ENCODE results near the gene IL36G.

DNA sequence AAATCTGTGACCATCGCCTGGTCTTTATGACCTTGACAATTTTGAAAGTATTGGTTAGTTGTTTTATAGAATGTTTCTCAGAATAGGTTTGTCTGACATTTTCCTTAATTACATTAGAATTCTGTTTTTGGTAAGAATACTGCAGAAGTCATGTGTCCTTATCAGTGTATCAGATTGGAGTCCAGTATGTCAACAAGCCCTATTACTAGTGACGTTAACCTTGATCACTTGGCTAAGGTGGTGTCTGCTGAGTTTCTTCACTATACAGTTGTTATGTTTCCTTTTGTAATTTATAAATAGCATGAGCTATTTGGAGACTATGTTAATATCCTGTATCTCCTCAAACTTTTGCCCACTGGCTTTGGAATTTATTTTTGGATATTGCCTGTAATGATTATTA, 10.8 kb upstream of the IL36G start:
- no peak for TF ChIP-seq TAF1 (IDR thresholded peaks at IDR 0.05; ENCODE audit: low read depth, low read length)
- TF ChIP-seq POLR2AphosphoS5 (IDR thresholded peaks at IDR 0.05; ENCODE audit: low read depth, low read length), result no peak
- no peak for TF ChIP-seq POLR2A (IDR thresholded peaks at IDR 0.05; ENCODE audit: low read depth, low read length)
- no peak for TF ChIP-seq SPI1 (IDR thresholded peaks at IDR 0.05; ENCODE audit: low read depth, low read length)
- TF ChIP-seq PAX5 (IDR thresholded peaks at IDR 0.05; ENCODE audit: insufficient read depth, low read length, severe bottlenecking), result no peak
- no peak for TF ChIP-seq POU2F2 (IDR thresholded peaks at IDR 0.05; ENCODE audit: low read depth, low read length)
